Activated naive CD8-positive, alpha-beta T cell treated with anti-CD3 and anti-CD28 coated beads, Interleukin-2, amount 50 U/mL, for 24 hours (primary cell): ENCODE measurements around the gene PCDHGC5.
A peak's percentile ranks its signal among the peaks of the same experiment; 100 is the strongest.

Source experiments
- ATAC-seq: fragments of 150-1000 bp; cut with Tn5 transposase; one replicate; pipeline ENCODE4 v1.10.0; 2021
- DNase-seq: peaks from one replicate; pipeline ENCODE4 v3.0.0; 2021
- H3K27ac Mint-ChIP-seq: one replicate; pipeline ENCODE4 v1.8.0; 2021; ENCODE audit warnings: mild to moderate bottlenecking, mixed read lengths
- H3K27me3 Mint-ChIP-seq: one replicate; pipeline ENCODE4 v1.8.0; 2021; ENCODE audit warnings: mixed read lengths
- H3K36me3 Mint-ChIP-seq: one replicate; pipeline ENCODE4 v1.8.0; 2021; ENCODE audit warnings: low read depth, mixed read lengths
- H3K4me1 Mint-ChIP-seq: one replicate; pipeline ENCODE4 v1.8.0; 2021; ENCODE audit warnings: mixed read lengths
- H3K4me3 Mint-ChIP-seq: one replicate; pipeline ENCODE4 v1.8.0; 2021; ENCODE audit warnings: mild to moderate bottlenecking, moderate library complexity, mixed read lengths
- H3K9me3 Mint-ChIP-seq: one replicate; pipeline ENCODE4 v1.8.0; 2021; ENCODE audit warnings: mixed read lengths

Gene PCDHGC5

GRCh38 chr5:141501761-141502160 is 12.9 kb downstream of the PCDHGC5 start:
- H3K36me3 Mint-ChIP-seq: no peaks in the 10 kb centered on the region
- H3K27me3 Mint-ChIP-seq: peaks cover 10% of the 10 kb centered on the region
- no peak overlapping the region for H3K27ac Mint-ChIP-seq
- no peaks in the 10 kb centered on the region for H3K4me1 Mint-ChIP-seq
- no peaks in the 10 kb centered on the region for H3K9me3 Mint-ChIP-seq
- DNase-seq: no peak
- no peak overlapping the region for H3K4me3 Mint-ChIP-seq
- no peak for ATAC-seq

DNA sequence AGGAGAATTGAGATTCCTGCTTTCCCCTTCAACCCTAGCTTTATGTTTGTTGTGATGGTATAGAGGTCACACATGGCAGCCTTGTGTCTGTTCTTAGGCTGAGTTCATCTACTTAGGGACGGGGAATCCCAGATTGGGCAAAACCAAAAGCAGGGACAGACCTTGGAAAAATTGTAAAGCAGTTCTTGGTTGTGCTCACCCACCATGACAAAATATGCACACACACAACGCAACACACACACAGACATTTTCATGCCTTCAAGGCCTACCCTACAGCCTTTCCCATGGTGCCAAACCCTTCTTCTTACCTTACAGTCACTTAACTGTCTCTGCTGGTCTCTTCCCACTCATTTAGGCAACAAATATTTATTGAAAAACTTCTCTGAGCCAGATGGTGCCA is 14.8 kb downstream of the PCDHGC5 start:
- no peaks in the 10 kb centered on the region for H3K36me3 Mint-ChIP-seq
- no peaks in the 10 kb centered on the region for H3K4me1 Mint-ChIP-seq
- H3K27me3 Mint-ChIP-seq: peaks cover 10% of the 10 kb centered on the region
- no peak overlapping the region for H3K27ac Mint-ChIP-seq
- H3K4me3 Mint-ChIP-seq: no peak overlapping the region
- DNase-seq (no peak), ATAC-seq (no peak)
- no peaks in the 10 kb centered on the region for H3K9me3 Mint-ChIP-seq

DNA sequence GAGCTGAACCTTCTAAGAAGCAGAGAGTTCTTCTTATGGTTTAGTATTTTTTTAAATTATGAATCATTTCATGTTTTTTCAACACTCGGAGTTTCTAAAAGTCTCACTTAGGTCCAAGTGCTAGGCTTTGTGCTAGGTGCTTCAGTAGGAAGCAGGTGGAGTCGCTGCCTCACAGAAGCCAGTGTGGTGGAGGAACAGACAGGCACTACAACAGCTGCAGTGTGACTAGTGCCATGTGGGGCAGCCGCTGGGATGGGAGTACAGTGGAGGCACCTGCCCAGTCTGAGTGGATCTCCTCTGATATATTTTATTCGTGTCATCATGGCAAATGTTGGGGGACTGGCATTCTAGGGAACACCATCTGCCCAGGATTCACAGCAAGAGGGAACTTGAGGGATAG is 15.3 kb downstream of the PCDHGC5 start:
- ATAC-seq (no peak), DNase-seq (no peak)
- Mint-ChIP-seq H3K9me3 (no peaks in the 10 kb centered on the region), H3K27ac (no peak overlapping the region), H3K36me3 (no peaks in the 10 kb centered on the region), H3K4me1 (peaks cover 4% of the 10 kb centered on the region), H3K27me3 (peaks cover 6% of the 10 kb centered on the region), H3K4me3 (no peak overlapping the region)

- H3K27ac Mint-ChIP-seq: no peak overlapping the region
- no peak overlapping the region for H3K4me3 Mint-ChIP-seq
- DNase-seq: no peak
- H3K36me3 Mint-ChIP-seq: no peaks in the 10 kb centered on the region
- H3K4me1 Mint-ChIP-seq: peaks cover 11% of the 10 kb centered on the region
- H3K27me3 Mint-ChIP-seq: peaks cover 5% of the 10 kb centered on the region
- ATAC-seq: no peak
- no peaks in the 10 kb centered on the region for H3K9me3 Mint-ChIP-seq
Measured at GRCh38 chr5:141506381-141507155, 17.7 kb downstream of the PCDHGC5 start.

DNA sequence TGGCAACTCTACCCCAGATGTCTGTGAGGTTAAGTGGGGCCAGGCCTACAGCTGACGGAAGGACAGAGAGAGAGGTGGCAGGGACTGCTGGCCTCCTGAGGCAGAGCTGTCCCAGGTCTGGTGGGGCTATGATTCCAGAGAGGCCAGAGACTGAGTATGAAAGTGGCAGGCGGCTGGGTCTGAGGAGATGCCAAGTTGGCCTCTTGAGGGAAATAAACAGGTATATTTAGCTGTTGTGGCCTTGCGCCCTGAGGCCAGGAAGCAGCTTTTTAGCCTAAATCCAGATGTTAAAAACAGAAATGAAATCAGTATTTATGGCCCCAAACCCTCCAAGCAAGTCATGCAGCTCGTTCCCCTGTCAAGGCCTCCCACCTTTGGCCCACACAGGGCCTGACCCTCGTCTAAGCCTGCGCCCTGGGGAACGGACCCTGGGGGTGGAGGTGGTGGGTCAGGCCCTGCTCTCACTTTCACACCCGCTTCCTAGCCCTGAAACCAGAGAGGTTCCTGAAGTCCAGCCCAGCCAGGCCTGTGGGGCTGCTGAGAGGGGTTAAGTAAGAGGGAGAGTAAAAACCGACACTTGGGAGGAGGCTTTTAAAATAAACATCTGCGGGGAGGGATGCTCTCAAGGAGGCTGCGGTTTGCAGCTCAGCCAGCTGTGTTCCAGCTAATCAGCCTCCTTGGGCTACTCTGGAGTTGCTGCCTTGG is 18.7 kb downstream of the PCDHGC5 start:
- Mint-ChIP-seq H3K4me3 (no peak overlapping the region), H3K9me3 (no peaks in the 10 kb centered on the region), H3K27me3 (peaks cover 3% of the 10 kb centered on the region), H3K4me1 (peaks cover 16% of the 10 kb centered on the region), H3K36me3 (no peaks in the 10 kb centered on the region), H3K27ac (no peak overlapping the region)
- DNase-seq: no peak
- no peak for ATAC-seq

GRCh38 chr5:141508440-141508797 is 19.5 kb downstream of the PCDHGC5 start:
- no peak overlapping the region for H3K27ac Mint-ChIP-seq
- H3K9me3 Mint-ChIP-seq: no peaks in the 10 kb centered on the region
- ATAC-seq (no peak), DNase-seq (no peak)
- peaks cover 3% of the 10 kb centered on the region for H3K36me3 Mint-ChIP-seq
- no peak overlapping the region for H3K4me3 Mint-ChIP-seq
- peaks cover 25% of the 10 kb centered on the region for H3K4me1 Mint-ChIP-seq
- peaks cover 3% of the 10 kb centered on the region for H3K27me3 Mint-ChIP-seq

GRCh38 chr5:141508798-141509611 is 20.1 kb downstream of the PCDHGC5 start:
- H3K4me3 Mint-ChIP-seq: no peak overlapping the region
- peaks cover 31% of the 10 kb centered on the region for H3K4me1 Mint-ChIP-seq
- peaks cover 5% of the 10 kb centered on the region for H3K27me3 Mint-ChIP-seq
- no peak for DNase-seq
- no peak for ATAC-seq
- H3K27ac Mint-ChIP-seq: no peak overlapping the region
- H3K9me3 Mint-ChIP-seq: no peaks in the 10 kb centered on the region
- H3K36me3 Mint-ChIP-seq: peaks cover 7% of the 10 kb centered on the region

GRCh38 chr5:141510160-141510559 is 21.3 kb downstream of the PCDHGC5 start:
- DNase-seq (no peak), ATAC-seq (no peak)
- H3K4me1 Mint-ChIP-seq: peaks cover 42% of the 10 kb centered on the region
- no peaks in the 10 kb centered on the region for H3K9me3 Mint-ChIP-seq
- peaks cover 7% of the 10 kb centered on the region for H3K36me3 Mint-ChIP-seq
- peaks cover 5% of the 10 kb centered on the region for H3K27me3 Mint-ChIP-seq
- H3K27ac Mint-ChIP-seq: no peak overlapping the region
- no peak overlapping the region for H3K4me3 Mint-ChIP-seq

- no peak for DNase-seq
- peak overlapping the region; percentile 22 for H3K27ac Mint-ChIP-seq
- no peaks in the 10 kb centered on the region for H3K9me3 Mint-ChIP-seq
- ATAC-seq: no peak
- peaks cover 9% of the 10 kb centered on the region for H3K36me3 Mint-ChIP-seq
- H3K4me3 Mint-ChIP-seq: no peak overlapping the region
- H3K27me3 Mint-ChIP-seq: peaks cover 5% of the 10 kb centered on the region
- H3K4me1 Mint-ChIP-seq: peaks cover 50% of the 10 kb centered on the region
Measured at GRCh38 chr5:141510850-141511601, 22.1 kb downstream of the PCDHGC5 start.

GRCh38 chr5:141511771-141512325 is 23.0 kb downstream of the PCDHGC5 start:
- no peak for DNase-seq
- Mint-ChIP-seq H3K9me3 (no peaks in the 10 kb centered on the region), H3K4me3 (no peak overlapping the region), H3K4me1 (peaks cover 50% of the 10 kb centered on the region), H3K36me3 (peaks cover 15% of the 10 kb centered on the region), H3K27me3 (peaks cover 5% of the 10 kb centered on the region), H3K27ac (peak overlapping the region; percentile 22)
- no peak for ATAC-seq

- Mint-ChIP-seq H3K36me3 (peaks cover 15% of the 10 kb centered on the region), H3K4me1 (peaks cover 50% of the 10 kb centered on the region), H3K4me3 (peak overlapping the region; percentile 80), H3K27me3 (peaks cover 5% of the 10 kb centered on the region), H3K9me3 (no peaks in the 10 kb centered on the region), H3K27ac (peak overlapping the region; percentile 90)
- DNase-seq (peak; percentile 88), ATAC-seq (peak; percentile 14)
Measured at GRCh38 chr5:141512390-141512910, 23.6 kb downstream of the PCDHGC5 start.

GRCh38 chr5:141512911-141513626 is 24.2 kb downstream of the PCDHGC5 start:
- H3K27ac Mint-ChIP-seq: peak overlapping the region; percentile 90
- peak overlapping the region; percentile 80 for H3K4me3 Mint-ChIP-seq
- peak; percentile 48 for DNase-seq
- H3K36me3 Mint-ChIP-seq: peaks cover 19% of the 10 kb centered on the region
- no peaks in the 10 kb centered on the region for H3K9me3 Mint-ChIP-seq
- H3K27me3 Mint-ChIP-seq: peaks cover 5% of the 10 kb centered on the region
- H3K4me1 Mint-ChIP-seq: peaks cover 50% of the 10 kb centered on the region
- peak; percentile 37 for ATAC-seq

GRCh38 chr5:141513627-141514329 is 24.9 kb downstream of the PCDHGC5 start:
- H3K9me3 Mint-ChIP-seq: no peaks in the 10 kb centered on the region
- peak overlapping the region; percentile 90 for H3K27ac Mint-ChIP-seq
- H3K4me1 Mint-ChIP-seq: peaks cover 50% of the 10 kb centered on the region
- peaks cover 24% of the 10 kb centered on the region for H3K36me3 Mint-ChIP-seq
- ATAC-seq (peak; percentile 75), DNase-seq (peak; percentile 73)
- H3K4me3 Mint-ChIP-seq: peak overlapping the region; percentile 80
- H3K27me3 Mint-ChIP-seq: peaks cover 5% of the 10 kb centered on the region
